ENCODE data around the gene SLC36A1.

DNA sequence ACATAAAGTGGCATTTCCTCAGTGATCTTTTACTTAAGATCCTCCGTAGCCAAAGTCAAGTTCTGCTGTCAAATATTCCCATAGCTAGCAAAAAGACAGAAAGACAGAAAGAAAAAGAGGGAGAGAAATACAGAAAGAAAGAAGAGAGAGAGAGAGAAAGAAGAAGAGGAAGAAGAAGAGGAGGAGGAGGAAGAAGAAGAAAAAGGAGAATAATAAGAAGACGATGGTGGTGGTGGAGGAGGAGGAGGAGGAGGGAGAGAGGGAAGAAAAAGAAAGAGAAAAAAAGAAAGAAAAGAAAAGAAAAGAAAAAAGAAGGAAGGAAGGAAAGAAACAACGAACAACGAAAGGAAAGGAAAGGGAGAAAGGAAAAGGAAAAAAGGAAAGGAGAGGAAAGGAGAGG lies 89.6 kb downstream of the SLC36A1 start:
- TF ChIP-seq, protein P1, sequence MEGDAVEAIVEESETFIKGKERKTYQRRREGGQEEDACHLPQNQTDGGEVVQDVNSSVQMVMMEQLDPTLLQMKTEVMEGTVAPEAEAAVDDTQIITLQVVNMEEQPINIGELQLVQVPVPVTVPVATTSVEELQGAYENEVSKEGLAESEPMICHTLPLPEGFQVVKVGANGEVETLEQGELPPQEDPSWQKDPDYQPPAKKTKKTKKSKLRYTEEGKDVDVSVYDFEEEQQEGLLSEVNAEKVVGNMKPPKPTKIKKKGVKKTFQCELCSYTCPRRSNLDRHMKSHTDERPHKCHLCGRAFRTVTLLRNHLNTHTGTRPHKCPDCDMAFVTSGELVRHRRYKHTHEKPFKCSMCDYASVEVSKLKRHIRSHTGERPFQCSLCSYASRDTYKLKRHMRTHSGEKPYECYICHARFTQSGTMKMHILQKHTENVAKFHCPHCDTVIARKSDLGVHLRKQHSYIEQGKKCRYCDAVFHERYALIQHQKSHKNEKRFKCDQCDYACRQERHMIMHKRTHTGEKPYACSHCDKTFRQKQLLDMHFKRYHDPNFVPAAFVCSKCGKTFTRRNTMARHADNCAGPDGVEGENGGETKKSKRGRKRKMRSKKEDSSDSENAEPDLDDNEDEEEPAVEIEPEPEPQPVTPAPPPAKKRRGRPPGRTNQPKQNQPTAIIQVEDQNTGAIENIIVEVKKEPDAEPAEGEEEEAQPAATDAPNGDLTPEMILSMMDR (IDR thresholded peaks at IDR 0.05; ENCODE audit: control extremely low read depth in 1 of 3, insufficient read depth in 1 of 3, low read depth in 1 of 3, low read length in 3 of 3) = no peak
- TF ChIP-seq MAFK (IDR thresholded peaks at IDR 0.05; ENCODE audit: low read depth, low read length) = no peak
- no peak for TF ChIP-seq POLR2AphosphoS5 (IDR thresholded peaks at IDR 0.05; ENCODE audit: low read depth, low read length)
- TF ChIP-seq, protein P2, sequence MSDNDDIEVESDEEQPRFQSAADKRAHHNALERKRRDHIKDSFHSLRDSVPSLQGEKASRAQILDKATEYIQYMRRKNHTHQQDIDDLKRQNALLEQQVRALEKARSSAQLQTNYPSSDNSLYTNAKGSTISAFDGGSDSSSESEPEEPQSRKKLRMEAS (IDR thresholded peaks at IDR 0.05) = no peak
- TF ChIP-seq POLR2A (IDR thresholded peaks at IDR 0.05; ENCODE audit: control extremely low read depth in 1 of 2, low read depth in 2 of 2, low read length in 2 of 2) = no peak
- TF ChIP-seq SIRT6 (IDR thresholded peaks at IDR 0.05; ENCODE audit: low read length) = no peak
- no peak for TF ChIP-seq CREB1 (IDR thresholded peaks at IDR 0.05)
- TF ChIP-seq RAD21 (IDR thresholded peaks at IDR 0.05 in 1 of 2, conservative IDR thresholded peaks at IDR 0.05 in 1 of 2; ENCODE audit: low read depth in 2 of 2, low read length in 2 of 2) = no peak
- TF ChIP-seq SP1 (IDR thresholded peaks at IDR 0.05; ENCODE audit: low read depth, low read length) = no peak
- TF ChIP-seq ASH2L (IDR thresholded peaks at IDR 0.05; ENCODE audit: low read length) = no peak
